Epithelial cell of esophagus (primary cell): ENCODE results near the gene HMGN3.

ENCODE experiments used
- DNase-seq: peaks from one replicate; pipeline ENCODE4 v3.0.0; 2010; ENCODE audit warnings: low read depth
- H3K4me3 ChIP-seq: 2 replicates; pipeline ENCODE4 v1.5.1; 2011; ENCODE audit warnings: mild to moderate bottlenecking, low read length, control low read depth
- TF ChIP-seq, protein P1 (sequence below): IDR thresholded peaks from 2 replicates; pipeline ENCODE4 v1.5.1; 2011; ENCODE audit warnings: low read depth, mild to moderate bottlenecking, low read length, control low read depth, inconsistent platforms; ENCODE audit not compliant: insufficient read depth; ENCODE audit errors: missing control alignments

Gene HMGN3

DNA sequence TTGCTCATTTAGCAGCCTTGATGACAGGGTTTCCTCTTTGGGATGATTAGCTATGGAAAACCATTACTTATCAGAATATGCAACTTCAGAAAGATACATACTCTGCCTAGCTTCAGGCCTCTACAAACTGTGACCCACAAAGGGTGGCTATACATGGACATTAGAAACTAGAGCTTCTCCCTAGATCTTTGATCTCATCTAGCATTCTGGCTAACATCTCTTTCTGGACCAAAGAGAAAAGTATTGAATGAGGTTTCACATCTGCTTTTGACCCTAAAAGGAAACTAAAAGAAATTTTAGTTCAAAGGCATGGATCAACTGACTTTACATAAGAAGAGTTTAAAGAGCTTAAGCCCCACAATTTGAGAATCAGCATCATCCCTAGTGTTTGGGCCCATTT is 12.4 kb upstream of the HMGN3 start:
- no peak overlapping the region for H3K4me3 ChIP-seq
- DNase-seq = no peak
- TF ChIP-seq, protein P1, sequence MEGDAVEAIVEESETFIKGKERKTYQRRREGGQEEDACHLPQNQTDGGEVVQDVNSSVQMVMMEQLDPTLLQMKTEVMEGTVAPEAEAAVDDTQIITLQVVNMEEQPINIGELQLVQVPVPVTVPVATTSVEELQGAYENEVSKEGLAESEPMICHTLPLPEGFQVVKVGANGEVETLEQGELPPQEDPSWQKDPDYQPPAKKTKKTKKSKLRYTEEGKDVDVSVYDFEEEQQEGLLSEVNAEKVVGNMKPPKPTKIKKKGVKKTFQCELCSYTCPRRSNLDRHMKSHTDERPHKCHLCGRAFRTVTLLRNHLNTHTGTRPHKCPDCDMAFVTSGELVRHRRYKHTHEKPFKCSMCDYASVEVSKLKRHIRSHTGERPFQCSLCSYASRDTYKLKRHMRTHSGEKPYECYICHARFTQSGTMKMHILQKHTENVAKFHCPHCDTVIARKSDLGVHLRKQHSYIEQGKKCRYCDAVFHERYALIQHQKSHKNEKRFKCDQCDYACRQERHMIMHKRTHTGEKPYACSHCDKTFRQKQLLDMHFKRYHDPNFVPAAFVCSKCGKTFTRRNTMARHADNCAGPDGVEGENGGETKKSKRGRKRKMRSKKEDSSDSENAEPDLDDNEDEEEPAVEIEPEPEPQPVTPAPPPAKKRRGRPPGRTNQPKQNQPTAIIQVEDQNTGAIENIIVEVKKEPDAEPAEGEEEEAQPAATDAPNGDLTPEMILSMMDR = no peak

- DNase-seq = no peak
- TF ChIP-seq, protein P1 = no peak
- no peak overlapping the region for H3K4me3 ChIP-seq
Observed at GRCh38 chr6:79241228-79241627, 6.7 kb upstream of the HMGN3 start.

DNA sequence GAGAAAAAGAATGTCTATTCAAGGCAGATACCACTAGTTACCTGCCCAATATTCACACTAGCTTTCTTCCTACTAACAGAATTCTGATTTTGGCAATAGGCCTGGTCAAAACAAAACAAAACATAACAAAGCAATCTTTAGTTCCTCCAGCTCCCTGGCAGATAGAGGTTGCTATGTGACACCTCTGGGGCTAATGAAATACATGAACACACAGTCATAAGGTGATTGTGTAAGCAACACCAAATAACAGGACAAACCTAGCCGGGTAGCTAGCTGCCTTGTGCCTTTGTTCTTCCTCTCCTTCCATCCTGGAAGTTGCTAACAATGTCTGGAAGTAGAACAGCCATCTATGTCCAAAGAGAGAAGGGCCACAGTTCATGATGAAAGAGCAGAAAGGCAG is 6.0 kb upstream of the HMGN3 start:
- DNase-seq = peak; percentile 76
- H3K4me3 ChIP-seq = no peak overlapping the region
- TF ChIP-seq, protein P1 = no peak

DNA sequence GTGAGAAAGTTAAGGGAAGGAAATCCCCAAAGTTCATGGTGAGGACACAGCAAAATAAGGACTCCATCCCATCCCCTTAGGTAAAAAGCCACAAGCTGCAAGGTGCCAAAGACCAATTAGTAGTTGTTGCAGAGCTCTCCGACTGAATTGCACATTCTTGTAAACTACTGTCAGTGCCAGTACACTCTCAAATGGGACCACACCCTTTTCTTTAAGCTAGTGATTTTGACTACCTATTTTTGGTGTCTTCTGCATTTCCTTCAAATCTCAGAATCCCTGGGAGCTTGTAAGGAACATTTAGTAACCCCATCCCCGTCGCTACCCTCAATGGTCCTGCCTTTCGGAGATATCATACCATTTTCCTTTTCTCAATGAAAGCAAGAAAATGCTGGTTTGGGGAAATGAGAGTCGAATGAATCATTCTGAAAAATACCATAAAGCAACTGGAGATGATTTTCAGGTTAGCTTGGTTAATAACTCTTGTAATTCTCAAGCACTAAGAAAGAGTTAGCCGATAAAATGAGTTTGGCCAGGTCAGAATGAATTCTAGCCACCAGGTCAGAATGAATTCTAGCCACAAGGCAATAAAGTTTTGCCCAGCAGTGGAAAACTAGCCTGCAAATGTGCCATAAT is 5.2 kb upstream of the HMGN3 start:
- TF ChIP-seq, protein P1 = no peak
- peak; percentile 43 for DNase-seq
- no peak overlapping the region for H3K4me3 ChIP-seq

- TF ChIP-seq, protein P1 = no peak
- peak; percentile 11 for DNase-seq
- no peak overlapping the region for H3K4me3 ChIP-seq
Observed at GRCh38 chr6:79238919-79239318, 4.4 kb upstream of the HMGN3 start.

- TF ChIP-seq, protein P1 = no peak
- no peak for DNase-seq
- no peak overlapping the region for H3K4me3 ChIP-seq
Observed at GRCh38 chr6:79236711-79237110, 2.2 kb upstream of the HMGN3 start.

DNA sequence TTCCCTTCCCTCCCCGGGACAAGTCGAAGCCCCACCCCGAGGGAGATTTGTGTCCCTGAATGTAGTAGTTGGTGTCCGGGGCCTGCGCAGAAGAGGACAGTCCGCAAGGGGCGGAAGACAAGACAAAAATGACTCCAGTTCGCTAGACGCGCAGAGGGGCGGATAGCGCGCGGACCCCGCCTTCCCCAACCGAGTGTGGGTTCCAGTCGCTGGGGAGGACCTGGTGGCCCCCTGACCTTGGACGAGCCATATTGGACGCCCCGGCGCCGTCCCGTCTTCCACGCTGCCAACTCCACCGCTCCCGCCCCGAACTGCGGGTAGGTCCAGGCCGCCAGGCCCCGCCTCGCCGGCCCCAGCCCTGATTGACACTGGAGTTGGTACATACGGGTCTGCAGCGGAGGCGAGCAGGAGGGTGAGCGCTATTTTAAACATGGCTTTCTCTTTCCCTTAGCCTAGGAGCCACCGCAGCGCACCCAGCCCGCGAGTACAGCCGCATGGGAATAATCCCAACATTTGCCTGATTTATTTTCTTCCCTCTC is 802 bp downstream of the HMGN3 start:
- peak; percentile 88 for DNase-seq
- peak overlapping the region; percentile 87 for H3K4me3 ChIP-seq
- TF ChIP-seq, protein P1 = peak; percentile 39
